Astrocyte (in vitro differentiated cells and primary cell): Measurements from ENCODE around the gene NLRC4.

Source experiments
- CTCF ChIP-seq: IDR thresholded peaks from 2 replicates; pipeline ENCODE4 v1.5.1; 2011; ENCODE audit warnings: low read depth, mild to moderate bottlenecking, inconsistent platforms, low read length, moderate library complexity; ENCODE audit not compliant: insufficient read depth
- EZH2 ChIP-seq: IDR thresholded peaks from 2 replicates; pipeline ENCODE4 v1.6.1; 2012; ENCODE audit warnings: mild to moderate bottlenecking, low read length, inconsistent platforms; ENCODE audit not compliant: insufficient read depth

DNA sequence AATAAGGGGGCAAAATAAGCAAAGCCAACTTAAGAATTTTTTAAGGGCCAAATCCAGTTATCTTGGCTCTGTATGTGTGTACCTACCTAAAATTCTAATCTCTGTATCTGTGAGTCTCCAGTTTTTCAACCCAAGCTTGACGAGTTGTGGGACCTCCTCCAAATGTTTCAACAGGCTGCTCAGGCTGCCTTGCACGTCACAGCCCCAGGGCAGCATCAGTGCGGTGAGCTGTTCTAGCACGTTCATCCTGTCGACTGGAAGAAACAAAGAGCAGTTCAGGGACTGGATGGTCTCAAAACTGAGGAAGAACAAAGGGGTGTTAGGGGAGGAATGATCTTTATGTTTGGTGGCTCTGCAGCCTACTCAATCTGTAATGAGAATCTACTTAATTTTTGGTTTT lies 29.4 kb downstream of the NLRC4 start:
- TF ChIP-seq CTCF (no peak), EZH2 (no peak)
